ENCODE results near the gene SLC16A11.

SLC16A11 gene

DNA sequence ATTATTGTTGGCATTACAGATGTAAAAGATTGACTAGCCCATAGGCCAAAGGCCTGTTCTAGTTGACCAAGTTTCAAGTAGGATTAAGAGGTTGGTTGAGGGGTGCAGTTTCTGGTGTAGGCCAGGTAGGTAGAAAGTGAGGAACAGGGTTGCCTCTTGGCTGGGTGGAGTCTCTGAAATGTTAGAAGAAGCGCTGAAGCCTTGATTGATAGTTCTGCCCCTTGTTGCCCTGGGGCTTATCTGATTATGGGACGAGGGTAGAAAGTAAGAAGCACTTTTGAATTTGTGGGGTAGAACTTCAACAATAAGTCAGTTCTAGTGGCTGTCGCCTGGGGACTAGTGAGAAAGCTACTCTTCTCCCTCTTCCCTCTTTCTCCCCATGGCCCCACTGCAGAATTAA, 14.8 kb downstream of the SLC16A11 start:
- H3K27ac ChIP-seq (ENCODE audit: low read length), result no peak overlapping the region
- no peaks in the 10 kb centered on the region for H3K9me3 ChIP-seq (replicated peaks; ENCODE audit: insufficient read depth, low read length)
- no peaks in the 10 kb centered on the region for H3K9me2 ChIP-seq (replicated peaks; ENCODE audit: insufficient read depth, low read length)
- no peaks in the 10 kb centered on the region for H3K79me2 ChIP-seq (ENCODE audit: low read length)
- no peaks in the 10 kb centered on the region for H4K20me1 ChIP-seq (ENCODE audit: insufficient read depth, low read length)
- H3K4me2 ChIP-seq (ENCODE audit: low read depth, low read length), result no peak overlapping the region
- H3F3A ChIP-seq (ENCODE audit: insufficient read depth, low read length), result peaks cover 2% of the 10 kb centered on the region; the same call in 1 of the 2 replicates
- H2AFZ ChIP-seq (ENCODE audit: low read length), result no peak overlapping the region
- peaks cover 12% of the 10 kb centered on the region for H3K4me1 ChIP-seq (ENCODE audit: low read length)
- no peak overlapping the region for H3K4me3 ChIP-seq (ENCODE audit: low read length)
- TF ChIP-seq EZH2 (optimal IDR thresholded peaks at IDR 0.05; ENCODE audit: low read depth, low read length) (no peak), EZH2phosphoT487 (IDR thresholded peaks at IDR 0.05; ENCODE audit: low read length) (no peak)
- TF ChIP-seq, protein P1, sequence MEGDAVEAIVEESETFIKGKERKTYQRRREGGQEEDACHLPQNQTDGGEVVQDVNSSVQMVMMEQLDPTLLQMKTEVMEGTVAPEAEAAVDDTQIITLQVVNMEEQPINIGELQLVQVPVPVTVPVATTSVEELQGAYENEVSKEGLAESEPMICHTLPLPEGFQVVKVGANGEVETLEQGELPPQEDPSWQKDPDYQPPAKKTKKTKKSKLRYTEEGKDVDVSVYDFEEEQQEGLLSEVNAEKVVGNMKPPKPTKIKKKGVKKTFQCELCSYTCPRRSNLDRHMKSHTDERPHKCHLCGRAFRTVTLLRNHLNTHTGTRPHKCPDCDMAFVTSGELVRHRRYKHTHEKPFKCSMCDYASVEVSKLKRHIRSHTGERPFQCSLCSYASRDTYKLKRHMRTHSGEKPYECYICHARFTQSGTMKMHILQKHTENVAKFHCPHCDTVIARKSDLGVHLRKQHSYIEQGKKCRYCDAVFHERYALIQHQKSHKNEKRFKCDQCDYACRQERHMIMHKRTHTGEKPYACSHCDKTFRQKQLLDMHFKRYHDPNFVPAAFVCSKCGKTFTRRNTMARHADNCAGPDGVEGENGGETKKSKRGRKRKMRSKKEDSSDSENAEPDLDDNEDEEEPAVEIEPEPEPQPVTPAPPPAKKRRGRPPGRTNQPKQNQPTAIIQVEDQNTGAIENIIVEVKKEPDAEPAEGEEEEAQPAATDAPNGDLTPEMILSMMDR (IDR thresholded peaks at IDR 0.05; ENCODE audit: low read length), result no peak
- no peaks in the 10 kb centered on the region for H3K27me3 ChIP-seq (replicated peaks; ENCODE audit: insufficient read depth, low read length)
- no peaks in the 10 kb centered on the region for H3K36me3 ChIP-seq (replicated peaks; ENCODE audit: insufficient read depth, low read length)
- no peak overlapping the region for H3K9ac ChIP-seq (ENCODE audit: low read length)
- no peak for DNase-seq

DNA sequence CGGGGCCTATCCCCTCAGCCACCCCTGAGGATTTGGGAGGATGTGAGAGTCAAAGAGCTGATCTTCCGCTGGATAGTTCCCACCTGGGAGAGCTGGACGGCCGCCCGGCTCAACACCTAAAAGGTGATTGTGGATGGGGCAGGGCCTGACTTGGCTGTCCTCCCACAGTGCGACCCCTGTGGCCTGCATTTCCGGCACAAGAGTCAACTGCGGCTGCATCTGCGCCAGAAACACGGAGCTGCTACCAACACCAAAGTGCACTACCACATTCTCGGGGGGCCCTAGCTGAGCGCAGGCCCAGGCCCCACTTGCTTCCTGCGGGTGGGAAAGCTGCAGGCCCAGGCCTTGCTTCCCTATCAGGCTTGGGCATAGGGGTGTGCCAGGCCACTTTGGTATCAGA, 16.6 kb downstream of the SLC16A11 start:
- H3K9ac ChIP-seq (ENCODE audit: low read length), result no peak overlapping the region
- no peaks in the 10 kb centered on the region for H4K20me1 ChIP-seq (ENCODE audit: insufficient read depth, low read length)
- H3K9me3 ChIP-seq (replicated peaks; ENCODE audit: insufficient read depth, low read length), result no peaks in the 10 kb centered on the region
- no peak overlapping the region for H2AFZ ChIP-seq (ENCODE audit: low read length)
- no peaks in the 10 kb centered on the region for H3K36me3 ChIP-seq (replicated peaks; ENCODE audit: insufficient read depth, low read length)
- H3K27me3 ChIP-seq (replicated peaks; ENCODE audit: insufficient read depth, low read length), result no peaks in the 10 kb centered on the region
- H3K27ac ChIP-seq (ENCODE audit: low read length), result no peak overlapping the region
- peaks cover 4% of the 10 kb centered on the region; the same call in 1 of the 2 replicates for H3F3A ChIP-seq (ENCODE audit: insufficient read depth, low read length)
- no peak for DNase-seq
- TF ChIP-seq EZH2phosphoT487 (IDR thresholded peaks at IDR 0.05; ENCODE audit: low read length) (no peak), EZH2 (optimal IDR thresholded peaks at IDR 0.05; ENCODE audit: low read depth, low read length) (no peak)
- TF ChIP-seq, protein P1 (IDR thresholded peaks at IDR 0.05; ENCODE audit: low read length), result no peak
- no peaks in the 10 kb centered on the region for H3K9me2 ChIP-seq (replicated peaks; ENCODE audit: insufficient read depth, low read length)
- no peaks in the 10 kb centered on the region for H3K79me2 ChIP-seq (ENCODE audit: low read length)
- no peak overlapping the region for H3K4me2 ChIP-seq (ENCODE audit: low read depth, low read length)
- H3K4me1 ChIP-seq (ENCODE audit: low read length), result peaks cover 16% of the 10 kb centered on the region
- no peak overlapping the region for H3K4me3 ChIP-seq (ENCODE audit: low read length)

DNA sequence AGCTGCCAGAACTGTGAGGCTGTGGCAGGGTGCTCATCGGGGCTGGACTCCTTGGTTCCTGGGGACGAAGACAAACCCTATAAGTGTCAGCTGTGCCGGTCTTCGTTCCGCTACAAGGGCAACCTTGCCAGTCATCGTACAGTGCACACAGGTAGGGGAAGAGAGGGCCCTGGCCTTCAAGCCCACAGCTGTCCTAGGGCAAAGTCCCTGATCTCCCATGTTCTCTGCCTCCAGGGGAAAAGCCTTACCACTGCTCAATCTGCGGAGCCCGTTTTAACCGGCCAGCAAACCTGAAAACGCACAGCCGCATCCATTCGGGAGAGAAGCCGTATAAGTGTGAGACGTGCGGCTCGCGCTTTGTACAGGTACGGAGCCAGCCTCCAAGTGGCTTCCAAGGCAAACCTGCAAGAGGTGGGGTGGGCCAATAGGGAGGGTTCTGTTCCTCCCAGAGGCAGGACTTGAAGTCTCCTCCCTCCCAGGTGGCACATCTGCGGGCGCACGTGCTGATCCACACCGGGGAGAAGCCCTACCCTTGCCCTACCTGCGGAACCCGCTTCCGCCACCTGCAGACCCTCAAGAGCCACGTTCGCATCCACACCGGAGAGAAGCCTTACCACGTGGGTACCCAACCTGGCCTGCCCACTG, 17.3 kb downstream of the SLC16A11 start:
- Histone ChIP-seq H3K4me1 (ENCODE audit: low read length) (peaks cover 19% of the 10 kb centered on the region), H3K79me2 (ENCODE audit: low read length) (no peaks in the 10 kb centered on the region), H3K9me2 (replicated peaks; ENCODE audit: insufficient read depth, low read length) (no peaks in the 10 kb centered on the region), H3K27me3 (replicated peaks; ENCODE audit: insufficient read depth, low read length) (no peaks in the 10 kb centered on the region), H2AFZ (ENCODE audit: low read length) (no peak overlapping the region), H3K36me3 (replicated peaks; ENCODE audit: insufficient read depth, low read length) (no peaks in the 10 kb centered on the region), H3K27ac (ENCODE audit: low read length) (no peak overlapping the region), H3K9ac (ENCODE audit: low read length) (no peak overlapping the region), H3K4me3 (ENCODE audit: low read length) (no peak overlapping the region), H3F3A (ENCODE audit: insufficient read depth, low read length) (0 out of 2 replicates have a peak, but pooled peaks cover 4% of the 10 kb centered on the region), H4K20me1 (ENCODE audit: insufficient read depth, low read length) (no peaks in the 10 kb centered on the region), H3K9me3 (replicated peaks; ENCODE audit: insufficient read depth, low read length) (no peaks in the 10 kb centered on the region), H3K4me2 (ENCODE audit: low read depth, low read length) (no peak overlapping the region)
- no peak for TF ChIP-seq EZH2phosphoT487 (IDR thresholded peaks at IDR 0.05; ENCODE audit: low read length)
- no peak for TF ChIP-seq EZH2 (optimal IDR thresholded peaks at IDR 0.05; ENCODE audit: low read depth, low read length)
- TF ChIP-seq, protein P1 (IDR thresholded peaks at IDR 0.05; ENCODE audit: low read length), result no peak
- no peak for DNase-seq
